GM18520 (cell line): ENCODE data around the gene GLCE.
"Not testable (repeated sequence)": the region's sequence is repeated elsewhere in the genome, so short reads cannot be mapped to it uniquely, and the experiment has no call there.

Experiments
- ATAC-seq: cut with Tn5 transposase; IDR thresholded peaks from one replicate; pipeline ENCODE4 v1.9.1; 2021; ENCODE audit not compliant: unreplicated experiment

Gene GLCE

GRCh38 chr15:69158843-69159240 lies 1.6 kb upstream of the GLCE start:
- ATAC-seq = no peak

GRCh38 chr15:69159805-69160140 lies 662 bp upstream of the GLCE start:
- ATAC-seq = no peak

GRCh38 chr15:69161079-69161877 lies 843 bp downstream of the GLCE start:
- ATAC-seq = no peak

DNA sequence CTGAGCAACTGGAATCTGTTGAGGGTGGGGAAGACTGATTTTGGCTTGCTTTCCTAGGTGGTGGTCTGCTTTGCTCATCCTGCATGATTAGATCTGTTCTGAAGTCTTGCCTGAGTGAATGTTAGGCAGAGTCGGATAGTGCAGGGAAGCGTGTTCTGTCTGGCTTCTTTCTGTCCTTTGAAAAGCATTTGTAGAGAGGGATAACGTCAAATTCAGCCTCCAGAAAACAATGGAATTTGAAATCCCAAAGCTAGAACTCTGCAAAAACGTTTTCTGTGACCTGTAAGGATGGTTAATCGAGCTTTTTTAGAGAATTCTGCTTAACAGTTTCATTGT lies 1.4 kb downstream of the GLCE start:
- ATAC-seq = no peak

DNA sequence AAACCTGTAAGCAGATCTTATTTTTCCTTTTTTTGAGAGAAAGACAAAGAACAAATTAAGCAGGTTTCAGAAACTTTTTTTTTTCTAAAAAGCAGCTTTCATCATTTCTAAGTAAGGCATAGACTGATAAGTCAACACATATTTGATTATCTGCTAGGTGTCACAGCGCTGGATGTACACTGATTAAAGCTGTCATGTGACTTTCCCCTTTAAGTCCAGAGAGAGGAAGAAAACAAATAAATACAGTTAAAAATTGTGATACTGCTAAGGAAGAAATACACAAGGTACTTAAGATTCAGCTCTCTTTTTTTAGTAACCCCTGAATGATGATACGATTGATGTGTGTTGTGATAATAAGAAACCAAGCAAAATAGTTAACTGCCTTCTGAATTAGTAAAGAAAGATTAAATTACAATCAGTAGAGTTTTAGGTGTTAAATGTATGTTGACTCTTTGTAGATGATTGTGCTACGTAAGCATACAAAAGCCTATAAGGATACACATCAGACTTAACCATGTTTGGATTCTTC lies 2.8 kb downstream of the GLCE start:
- no peak for ATAC-seq

DNA sequence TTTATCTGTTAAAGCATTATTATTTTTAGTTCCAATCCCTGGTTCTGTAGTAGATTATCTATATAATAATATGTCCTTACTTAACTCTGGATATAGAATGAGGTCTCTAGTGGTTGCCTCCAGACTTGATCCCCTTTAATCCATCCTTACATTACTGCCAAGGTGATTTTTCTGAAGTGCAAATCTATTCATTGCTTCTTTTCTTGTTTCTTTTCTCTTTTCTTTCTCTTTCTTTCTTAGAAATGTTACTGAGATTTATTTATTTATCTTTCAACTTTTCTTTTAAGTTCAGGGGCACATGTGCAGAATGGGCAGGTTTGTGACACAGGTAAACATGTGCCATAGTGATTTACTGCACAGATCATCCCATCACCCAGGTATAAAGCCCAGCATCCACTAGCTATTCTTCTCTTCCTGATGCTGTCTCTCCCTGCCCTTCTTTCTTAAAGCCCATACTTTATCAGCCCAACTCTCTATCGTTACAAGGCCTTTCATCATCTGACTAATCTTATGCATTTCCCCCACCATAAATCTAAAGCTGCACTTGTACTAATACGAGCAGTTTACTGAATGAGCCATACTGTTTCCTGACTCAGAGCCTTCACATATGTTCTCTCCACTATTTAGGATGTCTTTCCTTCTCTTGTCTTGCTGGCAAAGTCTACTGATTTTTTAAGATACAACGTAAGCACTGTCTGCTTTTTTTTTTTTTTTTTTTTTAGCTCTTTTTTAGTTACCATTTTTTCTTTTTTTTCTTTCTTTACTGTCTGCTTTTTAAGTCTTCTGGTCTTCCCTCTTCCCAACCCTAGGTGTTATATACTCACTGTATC lies 4.6 kb downstream of the GLCE start:
- no peak for ATAC-seq

- ATAC-seq = no peak
Observed at GRCh38 chr15:69165637-69166025, 5.2 kb downstream of the GLCE start.

GRCh38 chr15:69167218-69167846 lies 6.9 kb downstream of the GLCE start:
- no peak for ATAC-seq

GRCh38 chr15:69168361-69168760 lies 7.9 kb downstream of the GLCE start:
- ATAC-seq = not testable (repeated sequence)

DNA sequence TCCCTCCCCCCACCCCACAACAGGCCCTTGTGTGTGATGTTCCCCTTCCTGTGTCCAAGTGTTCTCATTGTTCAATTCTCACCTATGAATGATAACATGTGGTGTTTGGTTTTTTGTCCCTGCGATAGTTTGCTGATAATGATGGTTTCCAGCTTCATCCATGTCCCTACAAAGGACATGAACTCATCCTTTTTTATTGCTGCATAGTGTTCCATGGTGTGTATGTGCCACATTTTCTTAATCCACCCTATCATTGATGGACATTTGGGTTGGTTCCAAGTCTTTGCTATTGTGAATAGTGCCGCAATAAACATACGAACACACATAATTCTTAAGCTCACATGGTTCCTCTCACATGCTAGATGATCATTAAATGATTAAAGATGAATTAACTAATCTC lies 9.1 kb downstream of the GLCE start:
- not testable (repeated sequence) for ATAC-seq

DNA sequence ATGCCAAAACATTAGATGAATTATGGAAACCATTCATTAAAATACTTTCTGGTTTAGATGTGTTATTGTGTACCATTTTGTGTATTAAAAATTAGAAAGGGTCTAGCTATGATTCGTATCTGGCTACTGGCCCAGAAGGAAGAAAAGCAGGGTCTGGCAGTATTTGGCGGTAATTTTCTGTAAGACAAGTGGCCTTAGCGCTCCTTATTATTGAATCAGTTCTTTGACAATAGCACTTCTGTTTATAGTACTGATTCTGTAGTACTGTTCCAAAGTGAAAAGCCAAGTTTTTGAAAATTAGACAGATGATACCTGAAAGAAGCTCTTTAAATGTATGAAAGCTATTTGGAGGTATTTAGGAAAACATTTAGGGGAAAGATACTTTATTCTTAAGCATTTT lies 10.2 kb downstream of the GLCE start:
- ATAC-seq = no peak

DNA sequence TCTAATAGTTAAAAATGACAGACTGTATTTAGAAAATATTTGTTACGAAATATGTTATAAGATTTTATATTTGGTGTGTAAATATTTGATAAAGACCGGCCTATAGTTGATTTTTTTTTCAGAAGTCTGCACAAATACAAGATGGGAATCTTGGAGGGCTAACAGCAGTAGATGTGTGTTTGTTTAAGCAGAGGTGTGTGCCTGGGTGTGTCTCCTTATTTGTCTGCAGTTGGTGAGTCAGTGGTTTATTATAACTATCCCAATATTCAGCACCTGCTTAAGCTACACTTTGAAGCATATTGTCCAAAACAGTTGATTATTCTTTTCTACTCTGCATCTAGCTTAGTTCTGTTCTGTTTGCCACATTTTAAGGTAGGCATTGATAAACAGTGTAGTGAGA lies 12.4 kb downstream of the GLCE start:
- ATAC-seq = no peak

DNA sequence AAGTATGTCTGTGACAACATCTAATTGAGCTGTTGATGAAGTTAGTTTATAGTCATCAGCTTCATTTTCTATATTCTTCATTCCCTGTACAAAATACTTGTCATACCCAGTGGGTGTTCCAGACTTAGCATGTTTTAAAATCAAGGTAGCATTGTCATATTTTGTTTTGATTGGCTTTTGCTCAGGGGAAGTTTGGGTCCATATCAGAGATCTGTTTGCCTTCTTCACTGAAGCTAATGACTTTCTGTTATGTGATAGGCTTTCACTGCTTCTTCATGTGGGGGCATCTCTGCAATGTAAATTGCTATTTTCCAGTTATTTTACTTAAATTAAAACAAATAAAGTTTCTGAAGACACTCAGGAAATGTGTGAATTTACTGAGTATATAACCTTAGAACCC lies 15.1 kb downstream of the GLCE start:
- ATAC-seq = no peak

DNA sequence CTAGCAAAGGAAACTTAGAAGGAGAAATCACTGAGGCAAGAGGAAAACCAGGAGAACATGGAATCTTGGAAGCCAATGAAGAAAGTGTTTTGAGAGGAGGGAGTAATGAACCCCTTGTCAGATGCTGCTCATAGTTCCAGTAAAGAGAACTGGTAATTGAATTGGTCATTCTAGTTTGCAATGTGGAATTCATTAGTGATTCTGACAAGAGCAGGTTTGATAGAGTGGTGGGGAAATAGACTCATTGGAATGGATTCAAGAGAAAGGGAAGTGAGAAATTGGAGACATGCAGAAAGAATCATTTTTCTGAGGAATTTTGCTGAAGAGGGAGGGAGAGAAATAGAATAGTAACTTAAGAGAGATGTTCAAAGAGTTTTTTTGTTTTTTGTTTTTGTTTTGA lies 21.0 kb downstream of the GLCE start:
- ATAC-seq = no peak

DNA sequence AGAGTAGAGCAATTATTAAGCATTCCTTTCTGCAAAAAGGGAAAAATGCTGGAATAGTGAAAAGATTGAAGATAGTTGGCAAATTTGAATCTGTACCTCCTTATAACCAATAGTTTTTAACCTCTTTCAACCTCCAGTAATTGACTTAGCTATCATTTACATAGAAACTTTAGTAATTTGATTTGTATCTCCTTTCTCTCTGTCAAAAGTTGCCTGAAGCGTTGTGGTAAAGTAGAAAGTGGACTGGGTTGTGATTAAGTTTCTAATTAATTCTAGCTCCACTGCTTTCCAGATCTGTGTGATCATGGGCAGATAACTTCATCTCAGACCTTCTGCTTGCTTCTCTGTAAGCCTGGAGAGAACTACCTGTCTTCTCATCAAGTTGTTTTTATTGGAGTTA lies 24.8 kb downstream of the GLCE start:
- ATAC-seq = no peak

GRCh38 chr15:69185706-69186105 lies 25.3 kb downstream of the GLCE start:
- no peak for ATAC-seq

- ATAC-seq = no peak
Observed at GRCh38 chr15:69189157-69189556, 28.7 kb downstream of the GLCE start.

GRCh38 chr15:69190091-69190490 lies 29.7 kb downstream of the GLCE start:
- ATAC-seq = no peak

- no peak for ATAC-seq
Observed at GRCh38 chr15:69190504-69190903, 30.1 kb downstream of the GLCE start.

DNA sequence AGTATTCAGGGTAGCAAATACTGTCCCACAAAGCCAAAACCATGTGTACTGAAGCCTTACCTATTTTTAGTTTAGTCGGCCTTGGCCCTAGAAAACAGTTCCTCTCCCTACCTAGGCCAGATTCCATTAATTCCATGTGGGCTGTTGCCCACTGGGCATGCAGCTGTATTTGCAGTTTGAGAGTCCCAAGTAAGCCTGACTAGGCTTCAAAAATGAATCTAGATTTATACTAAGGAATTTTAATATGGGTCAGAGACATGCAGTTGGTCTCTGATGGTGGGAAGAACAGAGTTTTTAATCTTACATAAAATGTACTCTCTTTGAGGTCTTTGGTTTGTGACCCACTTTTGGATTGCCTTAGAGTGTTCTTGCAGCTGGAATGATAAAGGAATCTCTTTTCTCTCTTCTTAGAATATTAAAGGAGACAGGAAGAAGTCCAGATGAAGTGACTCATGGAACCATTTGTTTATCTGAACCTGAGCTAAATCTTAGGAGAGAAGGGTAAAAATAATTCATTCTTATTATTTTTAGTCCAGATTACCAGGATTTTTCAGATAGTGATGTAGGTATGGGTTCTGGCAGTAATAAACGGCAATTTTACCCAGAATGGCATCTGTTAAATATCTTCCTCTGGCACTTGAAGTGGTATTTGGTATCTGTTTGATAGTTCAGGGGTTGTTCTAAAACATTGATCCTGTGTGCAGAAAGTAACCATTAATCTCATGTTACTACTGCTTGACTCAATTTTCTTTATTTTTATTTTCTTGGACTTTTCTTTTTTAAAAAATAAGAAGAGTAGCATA lies 33.8 kb downstream of the GLCE start:
- no peak for ATAC-seq

GRCh38 chr15:69194854-69195253 lies 34.4 kb downstream of the GLCE start:
- no peak for ATAC-seq
